SK-N-SH (cell line): Measurements from ENCODE around the gene TRIM40. TPM values are rescaled to one million over a fixed set of nuclear protein-coding genes. Genes with fewer than 3 reads are reported as not detected.

Experiments
- CTCF ChIA-PET: fragments of 300-600, 350-600 bp; formaldehyde crosslinking; extraction: SDS; loops from one replicate; lab custom pipeline; 2021; lab: Yijun Ruan, JAX
- POLR2A ChIA-PET: fragments of 350-600 bp; sonication (Branson Sonifier 250); formaldehyde crosslinking; extraction: SDS; loops from one replicate; lab custom pipeline; 2020; ENCODE audit warnings: antibody characterized with exemption, inconsistent platforms; lab: Yijun Ruan, JAX
- DNase-seq: peaks from one replicate; pipeline ENCODE4 v3.0.0; 2012
- H2AFZ ChIP-seq: fragments of 200-600 bp; sonication (generic); 2 replicates; pipeline ENCODE4 v1.8.1; 2016; ENCODE audit warnings: antibody characterized with exemption, mild to moderate bottlenecking, low read depth
- H3F3A ChIP-seq: fragments of 200-600 bp; sonication (generic); replicated peaks from 2 replicates; pipeline ENCODE3; 2016; ENCODE audit warnings: antibody characterized with exemption, mild to moderate bottlenecking; ENCODE audit not compliant: insufficient read depth
- H3K27ac ChIP-seq, 2 experiments: fragments of 200-500 bp in 1 of 2; fragments of 200-600 bp in 1 of 2; sonication (Bioruptor generic) in 1 of 2; sonication (generic), shearing (Covaris generic) in 1 of 2; 2 replicates each; pipeline versions ENCODE4 v1.5.1 to v1.6.1; 2014 to 2016; ENCODE audit warnings: low read depth in 2 of 2, inconsistent platforms in 1 of 2, low read length in 1 of 2, mild to moderate bottlenecking in 1 of 2, mixed read lengths in 1 of 2
- H3K27me3 ChIP-seq: fragments of 200-600 bp; sonication (generic), shearing (Covaris generic); 2 replicates; pipeline ENCODE4 v1.6.1; 2016; ENCODE audit warnings: mixed run types; ENCODE audit not compliant: insufficient read depth
- H3K36me3 ChIP-seq, 2 experiments: fragments of 200-500 bp in 1 of 2; fragments of 200-600 bp in 1 of 2; sonication (Bioruptor generic) in 1 of 2; sonication (generic) in 1 of 2; replicated peaks in 1 of 2; 2 replicates each; pipeline versions ENCODE3 to v1.5.1; 2014 to 2016; ENCODE audit warnings: low read length in 1 of 2, mild to moderate bottlenecking in 1 of 2; ENCODE audit not compliant: insufficient read depth in 2 of 2, control insufficient read depth in 1 of 2
- H3K4me1 ChIP-seq, 2 experiments: fragments of 200-500 bp in 1 of 2; fragments of 200-600 bp in 1 of 2; sonication (Bioruptor generic) in 1 of 2; sonication (generic), shearing (Covaris generic) in 1 of 2; 2 replicates each; pipeline versions ENCODE4 v1.5.1 to v1.6.1; 2014 to 2016; ENCODE audit warnings: low read depth in 1 of 2, low read length in 1 of 2, mixed run types in 1 of 2; ENCODE audit not compliant: insufficient read depth in 2 of 2, control insufficient read depth in 1 of 2
- H3K4me2 ChIP-seq: fragments of 200-600 bp; sonication (generic), shearing (Covaris generic); 2 replicates; pipeline ENCODE4 v1.6.1; 2017; ENCODE audit warnings: mixed run types
- H3K4me3 ChIP-seq, 2 experiments: fragments of 200-500 bp in 1 of 2; fragments of 200-600 bp in 1 of 2; sonication (Bioruptor generic) in 1 of 2; sonication (generic), shearing (Covaris generic) in 1 of 2; 2 replicates each; pipeline versions ENCODE4 v1.5.1 to v1.8.1; 2014 to 2016; ENCODE audit warnings: low read depth in 2 of 2, inconsistent platforms in 1 of 2, low read length in 1 of 2, mild to moderate bottlenecking in 1 of 2, mixed read lengths in 1 of 2, moderate library complexity in 1 of 2
- H3K79me2 ChIP-seq: fragments of 200-600 bp; sonication (generic); 2 replicates; pipeline ENCODE4 v1.8.1; 2017; ENCODE audit warnings: mild to moderate bottlenecking; ENCODE audit not compliant: insufficient read depth
- H3K9ac ChIP-seq: fragments of 200-600 bp; sonication (generic); 2 replicates; pipeline ENCODE4 v1.6.1; 2017; ENCODE audit warnings: mixed run types
- H3K9me2 ChIP-seq: fragments of 200-600 bp; sonication (generic); 2 replicates; pipeline ENCODE4 v1.6.1; 2017; ENCODE audit warnings: mixed run types
- H3K9me3 ChIP-seq: fragments of 200-600 bp; sonication (generic); 2 replicates; pipeline ENCODE4 v1.6.1; 2017; ENCODE audit warnings: mixed run types, mild to moderate bottlenecking, moderate library complexity
- H4K20me1 ChIP-seq: fragments of 200-600 bp; sonication (generic); 2 replicates; pipeline ENCODE4 v1.6.1; 2017; ENCODE audit warnings: mild to moderate bottlenecking, mixed run types; ENCODE audit not compliant: insufficient read depth
- EP300 ChIP-seq, 2 experiments: IDR thresholded peaks; 2 replicates each; pipeline versions ENCODE4 v1.4.0 to v1.6.1; 2012; ENCODE audit warnings: borderline replicate concordance in 1 of 2, low read depth in 1 of 2, low read length in 1 of 2
- FOSL2 ChIP-seq: IDR thresholded peaks from 2 replicates; pipeline ENCODE4 v1.4.0; 2012; ENCODE audit warnings: low read depth, mild to moderate bottlenecking, moderate library complexity, borderline replicate concordance
- FOXJ3 ChIP-seq: sonication (generic); formaldehyde crosslinking; IDR thresholded peaks from 2 replicates; pipeline ENCODE4 v1.5.1; 2020; ENCODE audit warnings: mild to moderate bottlenecking, missing genetic modification reagents
- FOXM1 ChIP-seq: IDR thresholded peaks from 2 replicates; pipeline ENCODE4 v1.4.0; 2012; ENCODE audit warnings: low read depth, mild to moderate bottlenecking
- MEF2A ChIP-seq: IDR thresholded peaks from 2 replicates; pipeline ENCODE4 v1.4.0; 2012; ENCODE audit warnings: low read depth, borderline replicate concordance
- NFIC ChIP-seq: IDR thresholded peaks from 2 replicates; pipeline ENCODE4 v1.4.0; 2012; ENCODE audit warnings: borderline replicate concordance
- RAD21 ChIP-seq: IDR thresholded peaks from 2 replicates; pipeline ENCODE4 v1.6.1; 2012; ENCODE audit warnings: mild to moderate bottlenecking, low read length
- RFX5 ChIP-seq: IDR thresholded peaks from 2 replicates; pipeline ENCODE4 v1.6.1; 2012; ENCODE audit warnings: mild to moderate bottlenecking, improper control_type of control experiment, low read length
- ZBTB33 ChIP-seq: IDR thresholded peaks from 2 replicates; pipeline ENCODE4 v1.4.0; 2012; ENCODE audit warnings: low read depth, borderline replicate concordance
- WGBS: methylation state at CpG from one replicate; pipeline ENCODE4 v1.1.6; 2017; ENCODE audit warnings: low lambda C conversion rate; 5-methylcytosine and 5-hydroxymethylcytosine counted together
- polyA plus RNA-seq, 3 experiments: library from polyadenylated mRNA; depleted of rRNA; stranded (reverse); fragments of >200 nt; gene quantifications; 2 replicates each; pipeline ENCODE4 v1.2.3, GENCODE V29; 2012
- TF ChIP-seq, protein P1 (sequence below): IDR thresholded peaks from 2 replicates; pipeline ENCODE4 v1.4.0; 2012; ENCODE audit warnings: low read depth
- TF ChIP-seq, protein P2 (sequence below): fragments of 150-350 bp; IDR thresholded peaks from 2 replicates; pipeline ENCODE4 v1.6.1; 2017; ENCODE audit warnings: antibody characterized with exemption, low read length, low read depth, borderline replicate concordance

The TRIM40 gene
- polyA plus RNA-seq, 1 of the 3 experiments (the other 2 are of a cell fraction) = not detected

- Histone ChIP-seq H3K27me3 (peaks cover 11% of the 10 kb centered on the region; the same call in 1 of the 2 replicates), H3K9me2 (no peaks in the 10 kb centered on the region), H3K4me2 (no peak overlapping the region), H3K9me3 (no peaks in the 10 kb centered on the region), H3K36me3 (no peaks in the 10 kb centered on the region), H2AFZ (no peak overlapping the region), H3K79me2 (no peaks in the 10 kb centered on the region), H3K9ac (no peak overlapping the region), H4K20me1 (no peaks in the 10 kb centered on the region), H3K4me1 (no peaks in the 10 kb centered on the region; a peak in 1 of 4 replicates), H3F3A (no peaks in the 10 kb centered on the region), H3K27ac (no peak overlapping the region), H3K4me3 (no peak overlapping the region)
- CTCF ChIA-PET = interaction anchor here (1.3 to 6.4 kb wide), 4 partner anchors 17 to 49 kb away, joined by 4 to 38 read pairs (median 8); partner anchors contain the start of gene TRIM40
- POLR2A ChIA-PET = no interaction called here
- 72% methylated on average over 3 of the region's 3 CpGs for WGBS
- no peak for DNase-seq
- no peak for TF ChIP-seq MEF2A
- TF ChIP-seq, protein P1, sequence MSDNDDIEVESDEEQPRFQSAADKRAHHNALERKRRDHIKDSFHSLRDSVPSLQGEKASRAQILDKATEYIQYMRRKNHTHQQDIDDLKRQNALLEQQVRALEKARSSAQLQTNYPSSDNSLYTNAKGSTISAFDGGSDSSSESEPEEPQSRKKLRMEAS = no peak
- no peak for TF ChIP-seq RAD21
- TF ChIP-seq FOSL2 = no peak
These were observed 17.1 kb downstream of the TRIM40 start for GRCh38 chr6:30152910-30153610.

DNA sequence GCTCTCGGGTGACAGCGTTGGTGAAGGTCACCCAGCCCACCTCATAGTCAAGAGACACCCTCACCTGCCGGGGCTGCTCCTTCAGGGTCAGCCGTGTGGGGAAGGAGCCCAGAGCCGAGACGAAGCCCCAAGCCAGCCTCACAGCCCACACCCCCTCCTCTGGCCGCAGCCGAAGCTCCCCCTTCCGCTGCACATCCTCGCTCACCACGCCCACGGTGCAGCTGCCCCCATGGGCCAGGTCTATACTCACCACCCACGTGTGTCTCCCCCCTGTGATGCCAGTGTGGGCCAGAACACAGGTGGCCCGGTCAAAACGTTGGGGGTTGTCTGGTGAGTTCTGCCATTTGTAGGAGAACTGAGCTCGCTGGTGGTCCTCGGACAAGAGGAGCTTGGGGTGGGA lies 18.1 kb downstream of the TRIM40 start:
- no peaks in the 10 kb centered on the region for H4K20me1 ChIP-seq
- 21% methylated on average over 17 of the region's 17 CpGs for WGBS
- H3K4me2 ChIP-seq = no peak overlapping the region; the same call in 1 of the 2 replicates
- H3K27ac ChIP-seq = no peak overlapping the region
- no peaks in the 10 kb centered on the region; a peak in 1 of 4 replicates for H3K4me1 ChIP-seq
- POLR2A ChIA-PET = no interaction called here
- no peak for DNase-seq
- H3K9me3 ChIP-seq = no peaks in the 10 kb centered on the region
- no peaks in the 10 kb centered on the region for H3K79me2 ChIP-seq
- H3K27me3 ChIP-seq = peaks cover 20% of the 10 kb centered on the region; the same call in 1 of the 2 replicates
- no peak overlapping the region for H3K4me3 ChIP-seq
- no peak overlapping the region for H2AFZ ChIP-seq
- TF ChIP-seq, protein P2, sequence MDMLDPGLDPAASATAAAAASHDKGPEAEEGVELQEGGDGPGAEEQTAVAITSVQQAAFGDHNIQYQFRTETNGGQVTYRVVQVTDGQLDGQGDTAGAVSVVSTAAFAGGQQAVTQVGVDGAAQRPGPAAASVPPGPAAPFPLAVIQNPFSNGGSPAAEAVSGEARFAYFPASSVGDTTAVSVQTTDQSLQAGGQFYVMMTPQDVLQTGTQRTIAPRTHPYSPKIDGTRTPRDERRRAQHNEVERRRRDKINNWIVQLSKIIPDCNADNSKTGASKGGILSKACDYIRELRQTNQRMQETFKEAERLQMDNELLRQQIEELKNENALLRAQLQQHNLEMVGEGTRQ = no peak
- TF ChIP-seq FOXM1 (no peak), RFX5 (no peak), NFIC (no peak), MEF2A (no peak), EP300 (IDR thresholded peaks at IDR 0.05; ENCODE audit: borderline replicate concordance in 1 of 2, low read depth in 1 of 2, low read length in 1 of 2) (no peak), ZBTB33 (no peak), FOXJ3 (CRISPR knock-in tag) (no peak)
- H3F3A ChIP-seq = no peaks in the 10 kb centered on the region
- H3K9me2 ChIP-seq = no peaks in the 10 kb centered on the region
- H3K36me3 ChIP-seq = no peaks in the 10 kb centered on the region
- CTCF ChIA-PET = interaction anchor here (1.4 to 6.4 kb wide), 3 partner anchors 22 to 50 kb away, joined by 5 to 38 read pairs (median 12); no protein-coding TSS in a partner anchor
- H3K9ac ChIP-seq = no peak overlapping the region
